ENCODE results near the gene EDEM2. TPM values are rescaled to one million over a fixed set of nuclear protein-coding genes. Genes with fewer than 3 reads are reported as not detected.
A peak's percentile ranks its signal among the peaks of the same experiment; 100 is the strongest.

Gene EDEM2
- total and polyA plus RNA-seq, 2 of the 13 experiments (the other 11 are each of a cell fraction or from before 2014, with no cell fraction given) = 33.1 to 46.9 TPM

DNA sequence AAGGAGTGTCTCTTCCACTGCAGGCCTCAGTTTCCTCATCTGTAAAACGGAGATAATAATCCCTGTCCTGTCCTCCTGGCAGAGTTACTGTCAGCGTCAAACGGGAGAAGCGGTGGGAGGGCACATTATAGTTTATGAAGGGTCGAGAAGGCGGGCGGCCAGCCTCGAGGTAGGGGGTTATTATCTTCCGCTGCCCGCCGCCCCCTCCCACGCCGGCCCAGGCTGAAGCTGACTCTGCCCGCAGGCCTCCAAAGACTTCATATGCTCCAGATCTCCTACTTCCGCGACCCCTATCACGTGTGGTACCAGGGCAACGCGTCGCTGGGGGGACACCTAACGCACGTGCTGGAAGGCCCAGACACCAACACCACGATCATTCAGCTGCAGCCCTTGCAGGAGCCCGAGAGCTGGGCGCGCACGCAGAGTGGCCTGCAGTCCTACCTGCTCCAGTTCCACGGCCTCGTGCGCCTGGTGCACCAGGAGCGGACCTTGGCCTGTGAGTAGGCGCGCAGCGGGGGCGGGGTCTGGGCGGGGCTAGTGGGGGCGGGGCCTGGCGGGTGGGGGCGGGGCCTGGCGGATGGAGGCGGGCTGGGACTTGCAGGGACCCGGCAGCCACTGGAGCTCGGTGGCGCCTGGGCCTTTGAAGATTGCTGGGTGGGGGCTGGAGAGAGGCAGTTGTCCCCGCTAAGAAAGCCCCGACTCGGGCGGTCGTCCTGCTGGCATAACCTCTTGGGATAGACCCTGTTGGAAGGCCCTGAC is 27.5 kb upstream of the EDEM2 start (continued):
- TF ChIP-seq ZMYM3 (CRISPR knock-in tag; IDR thresholded peaks at IDR 0.05) (peak; percentile 69), ZNF451 (CRISPR knock-in tag; IDR thresholded peaks at IDR 0.05) (0 out of 2 replicates have a peak, but pooled peaks have one; percentile 70), ONECUT2 (CRISPR knock-in tag; IDR thresholded peaks at IDR 0.05) (no peak), RNF2 (conservative IDR thresholded peaks at IDR 0.05; ENCODE audit: low read depth) (peak; percentile 96), PHF5A (CRISPR knock-in tag; IDR thresholded peaks at IDR 0.05; ENCODE audit: low read depth, unreplicated experiment) (peak; percentile 76), ZNF615 (CRISPR knock-in tag; IDR thresholded peaks at IDR 0.05; ENCODE audit: borderline replicate concordance) (peak; percentile 75), CREM (IDR thresholded peaks at IDR 0.05) (no peak), CREM (CRISPR knock-in tag; IDR thresholded peaks at IDR 0.05) (no peak), ZNF143 (CRISPR knock-in tag; IDR thresholded peaks at IDR 0.05) (peak; percentile 29; the same call in 1 of the 2 replicates), ZNF30 (CRISPR knock-in tag; IDR thresholded peaks at IDR 0.05) (peak; percentile 63), SMAD9 (CRISPR knock-in tag; IDR thresholded peaks at IDR 0.05) (no peak), GATAD1 (CRISPR knock-in tag; IDR thresholded peaks at IDR 0.05) (peak; percentile 74), SIN3A (IDR thresholded peaks at IDR 0.05; ENCODE audit: borderline replicate concordance, low read depth, low read length) (peak; percentile 52; the same call in 1 of the 2 replicates), CCAR2 (optimal IDR thresholded peaks at IDR 0.05; ENCODE audit: low read depth, low read length) (no peak), KDM5B (CRISPR knock-in tag; IDR thresholded peaks at IDR 0.05; ENCODE audit: borderline replicate concordance) (peak; percentile 98), ZNF329 (CRISPR knock-in tag; IDR thresholded peaks at IDR 0.05; ENCODE audit: low read depth) (0 out of 2 replicates have a peak, but pooled peaks have one; percentile 56)
- TF ChIP-seq, protein P1, sequence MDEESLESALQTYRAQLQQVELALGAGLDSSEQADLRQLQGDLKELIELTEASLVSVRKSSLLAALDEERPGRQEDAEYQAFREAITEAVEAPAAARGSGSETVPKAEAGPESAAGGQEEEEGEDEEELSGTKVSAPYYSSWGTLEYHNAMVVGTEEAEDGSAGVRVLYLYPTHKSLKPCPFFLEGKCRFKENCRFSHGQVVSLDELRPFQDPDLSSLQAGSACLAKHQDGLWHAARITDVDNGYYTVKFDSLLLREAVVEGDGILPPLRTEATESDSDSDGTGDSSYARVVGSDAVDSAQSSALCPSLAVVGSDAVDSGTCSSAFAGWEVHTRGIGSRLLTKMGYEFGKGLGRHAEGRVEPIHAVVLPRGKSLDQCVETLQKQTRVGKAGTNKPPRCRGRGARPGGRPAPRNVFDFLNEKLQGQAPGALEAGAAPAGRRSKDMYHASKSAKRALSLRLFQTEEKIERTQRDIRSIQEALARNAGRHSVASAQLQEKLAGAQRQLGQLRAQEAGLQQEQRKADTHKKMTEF (CRISPR knock-in tag; IDR thresholded peaks at IDR 0.05) = peak; percentile 91
- TF ChIP-seq, protein P2, sequence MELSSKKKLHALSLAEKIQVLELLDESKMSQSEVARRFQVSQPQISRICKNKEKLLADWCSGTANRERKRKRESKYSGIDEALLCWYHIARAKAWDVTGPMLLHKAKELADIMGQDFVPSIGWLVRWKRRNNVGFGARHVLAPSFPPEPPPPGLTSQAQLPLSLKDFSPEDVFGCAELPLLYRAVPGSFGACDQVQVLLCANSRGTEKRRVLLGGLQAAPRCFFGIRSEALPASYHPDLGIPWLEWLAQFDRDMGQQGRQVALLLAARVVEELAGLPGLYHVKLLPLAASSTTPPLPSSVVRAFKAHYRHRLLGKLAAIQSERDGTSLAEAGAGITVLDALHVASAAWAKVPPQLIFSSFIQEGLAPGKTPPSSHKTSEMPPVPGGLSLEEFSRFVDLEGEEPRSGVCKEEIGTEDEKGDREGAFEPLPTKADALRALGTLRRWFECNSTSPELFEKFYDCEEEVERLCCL (CRISPR knock-in tag; IDR thresholded peaks at IDR 0.05; ENCODE audit: borderline replicate concordance) = no peak
- TF ChIP-seq, protein P3, sequence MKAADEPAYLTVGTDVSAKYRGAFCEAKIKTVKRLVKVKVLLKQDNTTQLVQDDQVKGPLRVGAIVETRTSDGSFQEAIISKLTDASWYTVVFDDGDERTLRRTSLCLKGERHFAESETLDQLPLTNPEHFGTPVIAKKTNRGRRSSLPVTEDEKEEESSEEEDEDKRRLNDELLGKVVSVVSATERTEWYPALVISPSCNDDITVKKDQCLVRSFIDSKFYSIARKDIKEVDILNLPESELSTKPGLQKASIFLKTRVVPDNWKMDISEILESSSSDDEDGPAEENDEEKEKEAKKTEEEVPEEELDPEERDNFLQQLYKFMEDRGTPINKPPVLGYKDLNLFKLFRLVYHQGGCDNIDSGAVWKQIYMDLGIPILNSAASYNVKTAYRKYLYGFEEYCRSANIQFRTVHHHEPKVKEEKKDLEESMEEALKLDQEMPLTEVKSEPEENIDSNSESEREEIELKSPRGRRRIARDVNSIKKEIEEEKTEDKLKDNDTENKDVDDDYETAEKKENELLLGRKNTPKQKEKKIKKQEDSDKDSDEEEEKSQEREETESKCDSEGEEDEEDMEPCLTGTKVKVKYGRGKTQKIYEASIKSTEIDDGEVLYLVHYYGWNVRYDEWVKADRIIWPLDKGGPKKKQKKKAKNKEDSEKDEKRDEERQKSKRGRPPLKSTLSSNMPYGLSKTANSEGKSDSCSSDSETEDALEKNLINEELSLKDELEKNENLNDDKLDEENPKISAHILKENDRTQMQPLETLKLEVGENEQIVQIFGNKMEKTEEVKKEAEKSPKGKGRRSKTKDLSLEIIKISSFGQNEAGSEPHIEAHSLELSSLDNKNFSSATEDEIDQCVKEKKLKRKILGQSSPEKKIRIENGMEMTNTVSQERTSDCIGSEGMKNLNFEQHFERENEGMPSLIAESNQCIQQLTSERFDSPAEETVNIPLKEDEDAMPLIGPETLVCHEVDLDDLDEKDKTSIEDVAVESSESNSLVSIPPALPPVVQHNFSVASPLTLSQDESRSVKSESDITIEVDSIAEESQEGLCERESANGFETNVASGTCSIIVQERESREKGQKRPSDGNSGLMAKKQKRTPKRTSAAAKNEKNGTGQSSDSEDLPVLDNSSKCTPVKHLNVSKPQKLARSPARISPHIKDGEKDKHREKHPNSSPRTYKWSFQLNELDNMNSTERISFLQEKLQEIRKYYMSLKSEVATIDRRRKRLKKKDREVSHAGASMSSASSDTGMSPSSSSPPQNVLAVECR (CRISPR knock-in tag; IDR thresholded peaks at IDR 0.05; ENCODE audit: borderline replicate concordance) = peak; percentile 67
- TF ChIP-seq, protein P4, sequence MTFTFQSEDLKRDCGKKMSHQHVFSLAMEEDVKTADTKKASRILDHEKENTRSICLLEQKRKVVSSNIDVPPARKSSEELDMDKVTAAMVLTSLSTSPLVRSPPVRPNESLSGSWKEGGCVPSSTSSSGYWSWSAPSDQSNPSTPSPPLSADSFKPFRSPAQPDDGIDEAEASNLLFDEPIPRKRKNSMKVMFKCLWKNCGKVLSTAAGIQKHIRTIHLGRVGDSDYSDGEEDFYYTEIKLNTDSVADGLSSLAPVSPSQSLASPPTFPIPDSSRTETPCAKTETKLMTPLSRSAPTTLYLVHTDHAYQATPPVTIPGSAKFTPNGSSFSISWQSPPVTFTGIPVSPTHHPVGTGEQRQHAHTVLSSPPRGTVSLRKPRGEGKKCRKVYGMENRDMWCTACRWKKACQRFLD (CRISPR knock-in tag; IDR thresholded peaks at IDR 0.05; ENCODE audit: borderline replicate concordance) = 0 out of 2 replicates have a peak, but pooled peaks have one; percentile 71

Data from HepG2 (cell line).